Smooth muscle cell (in vitro differentiated cells): ENCODE data around the gene HMCES. TPM values are rescaled to one million over a fixed set of nuclear protein-coding genes. Genes with fewer than 3 reads are reported as not detected.

Source experiments
- DNase-seq: peaks from one replicate; lab custom pipeline; 2025; ENCODE audit not compliant: unreplicated experiment; lab: John Stamatoyannopoulos, UW
- H2AFZ ChIP-seq: fragments of 200-600 bp; sonication (generic); 2 replicates; pipeline ENCODE4 v1.6.0; 2016; ENCODE audit warnings: antibody characterized with exemption, low read depth, mild to moderate bottlenecking
- H3F3A ChIP-seq: fragments of 200-600 bp; sonication (generic); 2 replicates; pipeline ENCODE4 v1.6.0; 2017; ENCODE audit warnings: antibody characterized with exemption, low read depth
- H3K27ac ChIP-seq: fragments of 200-600 bp; sonication (generic); 2 replicates; pipeline ENCODE4 v1.5.1; 2016; ENCODE audit warnings: low read depth, mild to moderate bottlenecking
- H3K27me3 ChIP-seq: fragments of 200-600 bp; sonication (generic); 2 replicates; pipeline ENCODE4 v1.6.1; 2016; ENCODE audit warnings: low read depth, mild to moderate bottlenecking
- H3K36me3 ChIP-seq: fragments of 200-600 bp; sonication (generic); 2 replicates; pipeline ENCODE4 v1.5.1; 2016; ENCODE audit warnings: low read depth
- H3K4me1 ChIP-seq: fragments of 200-600 bp; sonication (generic); 2 replicates; pipeline ENCODE4 v1.5.1; 2016; ENCODE audit warnings: low read depth
- H3K4me2 ChIP-seq: fragments of 200-600 bp; sonication (generic); 2 replicates; pipeline ENCODE4 v1.6.0; 2016; ENCODE audit warnings: mild to moderate bottlenecking
- H3K4me3 ChIP-seq: fragments of 200-600 bp; sonication (generic); 2 replicates; pipeline ENCODE4 v1.5.1; 2016; ENCODE audit warnings: mild to moderate bottlenecking
- H3K79me2 ChIP-seq: fragments of 200-600 bp; sonication (generic); 2 replicates; pipeline ENCODE4 v1.6.0; 2016; ENCODE audit warnings: low read depth, mild to moderate bottlenecking
- H3K9ac ChIP-seq: fragments of 200-600 bp; sonication (generic); 2 replicates; pipeline ENCODE4 v1.6.0; 2016; ENCODE audit warnings: low read depth
- H3K9me3 ChIP-seq: fragments of 200-600 bp; sonication (generic); replicated peaks from 2 replicates; pipeline ENCODE4 v1.5.1; 2016; ENCODE audit warnings: low read depth
- H4K20me1 ChIP-seq: fragments of 200-600 bp; sonication (generic); 2 replicates; pipeline ENCODE4 v1.6.0; 2016; ENCODE audit warnings: low read depth
- WGBS: methylation state at CpG from one replicate; pipeline ENCODE4 v1.1.7; 2016; ENCODE audit warnings: low lambda C conversion rate; 5-methylcytosine and 5-hydroxymethylcytosine counted together
- polyA plus RNA-seq: library from polyadenylated mRNA; unstranded; fragments of >200 nt; fragmentation: Nextera tagmentation; extraction: Ambion mirVana; gene quantifications from 2 replicates; pipeline ENCODE4 v1.2.1, GENCODE V29; 2016
- total RNA-seq: library from RNA; depleted of rRNA; stranded (reverse); fragments of >200 nt; gene quantifications from 2 replicates; pipeline ENCODE4 v1.2.3, GENCODE V29; 2014
- TF ChIP-seq, protein P1 (sequence below): fragments of 200-600 bp; sonication (generic); IDR thresholded peaks from 2 replicates; pipeline ENCODE4 v1.5.1; 2017; ENCODE audit warnings: borderline replicate concordance, mild to moderate bottlenecking, antibody characterized with exemption; ENCODE audit not compliant: insufficient read depth, poor library complexity, severe bottlenecking

Gene HMCES
- total and polyA plus RNA-seq, 2 experiments from 2014 or later, result 15.2 to 25.0 TPM

DNA sequence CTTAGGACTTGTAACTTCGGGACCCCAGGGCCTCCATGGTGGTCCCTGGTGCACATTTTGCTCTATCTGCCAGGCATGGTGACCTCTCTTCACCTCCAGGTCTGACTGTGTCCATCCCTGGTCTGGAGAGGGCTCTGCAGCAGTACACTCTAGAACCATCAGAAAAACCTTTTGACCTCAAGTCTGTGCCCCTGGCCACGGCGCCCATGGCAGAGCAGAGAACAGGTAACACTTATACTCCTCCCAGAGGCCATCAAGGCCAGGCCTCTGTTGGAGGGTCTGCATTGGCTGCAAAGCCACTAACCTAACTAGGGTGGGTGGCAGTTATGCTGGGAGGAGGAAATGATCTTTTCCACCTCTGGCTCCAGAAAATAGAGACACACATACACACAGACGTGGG is 10.3 kb upstream of the HMCES start:
- H3K4me2 ChIP-seq, result no peak overlapping the region
- peaks cover 5% of the 10 kb centered on the region for H3K79me2 ChIP-seq
- WGBS, result 100% methylated on average over 4 of the region's 4 CpGs
- H3K9me3 ChIP-seq, result no peaks in the 10 kb centered on the region
- H3K27ac ChIP-seq, result no peak overlapping the region
- TF ChIP-seq, protein P1, sequence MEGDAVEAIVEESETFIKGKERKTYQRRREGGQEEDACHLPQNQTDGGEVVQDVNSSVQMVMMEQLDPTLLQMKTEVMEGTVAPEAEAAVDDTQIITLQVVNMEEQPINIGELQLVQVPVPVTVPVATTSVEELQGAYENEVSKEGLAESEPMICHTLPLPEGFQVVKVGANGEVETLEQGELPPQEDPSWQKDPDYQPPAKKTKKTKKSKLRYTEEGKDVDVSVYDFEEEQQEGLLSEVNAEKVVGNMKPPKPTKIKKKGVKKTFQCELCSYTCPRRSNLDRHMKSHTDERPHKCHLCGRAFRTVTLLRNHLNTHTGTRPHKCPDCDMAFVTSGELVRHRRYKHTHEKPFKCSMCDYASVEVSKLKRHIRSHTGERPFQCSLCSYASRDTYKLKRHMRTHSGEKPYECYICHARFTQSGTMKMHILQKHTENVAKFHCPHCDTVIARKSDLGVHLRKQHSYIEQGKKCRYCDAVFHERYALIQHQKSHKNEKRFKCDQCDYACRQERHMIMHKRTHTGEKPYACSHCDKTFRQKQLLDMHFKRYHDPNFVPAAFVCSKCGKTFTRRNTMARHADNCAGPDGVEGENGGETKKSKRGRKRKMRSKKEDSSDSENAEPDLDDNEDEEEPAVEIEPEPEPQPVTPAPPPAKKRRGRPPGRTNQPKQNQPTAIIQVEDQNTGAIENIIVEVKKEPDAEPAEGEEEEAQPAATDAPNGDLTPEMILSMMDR, result no peak
- peaks cover 31% of the 10 kb centered on the region for H3F3A ChIP-seq
- H3K4me3 ChIP-seq, result no peak overlapping the region
- no peak for DNase-seq
- H3K27me3 ChIP-seq, result no peaks in the 10 kb centered on the region
- H3K9ac ChIP-seq, result no peak overlapping the region
- no peaks in the 10 kb centered on the region for H3K4me1 ChIP-seq
- no peak overlapping the region for H2AFZ ChIP-seq
- H4K20me1 ChIP-seq, result peaks cover 93% of the 10 kb centered on the region
- H3K36me3 ChIP-seq, result peaks cover 31% of the 10 kb centered on the region

DNA sequence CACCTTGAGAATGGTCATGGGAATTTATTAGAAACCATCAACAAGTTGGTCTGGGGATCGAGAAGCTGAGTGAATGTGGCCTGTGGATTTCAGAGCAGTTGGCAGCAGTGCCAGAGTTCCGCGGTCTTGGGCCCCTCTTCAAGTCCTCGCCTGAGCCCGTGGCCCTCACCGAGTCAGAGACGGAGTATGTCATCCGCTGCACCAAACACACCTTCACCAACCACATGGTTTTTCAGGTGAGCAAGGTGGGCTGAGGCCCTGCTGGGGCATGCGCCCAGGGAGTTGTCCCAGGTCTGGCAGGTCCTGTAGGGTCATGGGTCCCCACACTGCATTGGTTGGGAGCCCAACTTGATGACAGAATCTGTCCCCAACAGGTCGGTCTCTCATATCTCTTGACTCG is 7.0 kb upstream of the HMCES start:
- TF ChIP-seq, protein P1, result no peak
- peaks cover 90% of the 10 kb centered on the region for H4K20me1 ChIP-seq
- no peak overlapping the region for H3K27ac ChIP-seq
- H3K27me3 ChIP-seq, result no peaks in the 10 kb centered on the region
- DNase-seq, result no peak
- no peak overlapping the region for H3K4me3 ChIP-seq
- H3K36me3 ChIP-seq, result peaks cover 36% of the 10 kb centered on the region
- H3F3A ChIP-seq, result peaks cover 38% of the 10 kb centered on the region
- no peak overlapping the region for H3K4me2 ChIP-seq
- peaks cover 5% of the 10 kb centered on the region for H3K79me2 ChIP-seq
- H3K9me3 ChIP-seq, result no peaks in the 10 kb centered on the region
- H3K4me1 ChIP-seq, result no peaks in the 10 kb centered on the region
- no peak overlapping the region for H3K9ac ChIP-seq
- H2AFZ ChIP-seq, result no peak overlapping the region
- 96% methylated on average over 11 of the region's 11 CpGs for WGBS

- no peaks in the 10 kb centered on the region for H3K27me3 ChIP-seq
- peaks cover 33% of the 10 kb centered on the region for H3F3A ChIP-seq
- H3K4me3 ChIP-seq, result no peak overlapping the region
- DNase-seq, result no peak
- peaks cover 55% of the 10 kb centered on the region for H4K20me1 ChIP-seq
- no peak overlapping the region for H3K9ac ChIP-seq
- peaks cover 20% of the 10 kb centered on the region for H3K36me3 ChIP-seq
- no peaks in the 10 kb centered on the region for H3K9me3 ChIP-seq
- no peak overlapping the region for H2AFZ ChIP-seq
- H3K79me2 ChIP-seq, result no peaks in the 10 kb centered on the region
- 93% methylated on average over 2 of the region's 2 CpGs for WGBS
- no peak overlapping the region for H3K4me2 ChIP-seq
- no peak overlapping the region for H3K27ac ChIP-seq
- peaks cover 13% of the 10 kb centered on the region for H3K4me1 ChIP-seq
- TF ChIP-seq, protein P1, result no peak
Observed at GRCh38 chr3:129276385-129276784, 2.3 kb upstream of the HMCES start.

DNA sequence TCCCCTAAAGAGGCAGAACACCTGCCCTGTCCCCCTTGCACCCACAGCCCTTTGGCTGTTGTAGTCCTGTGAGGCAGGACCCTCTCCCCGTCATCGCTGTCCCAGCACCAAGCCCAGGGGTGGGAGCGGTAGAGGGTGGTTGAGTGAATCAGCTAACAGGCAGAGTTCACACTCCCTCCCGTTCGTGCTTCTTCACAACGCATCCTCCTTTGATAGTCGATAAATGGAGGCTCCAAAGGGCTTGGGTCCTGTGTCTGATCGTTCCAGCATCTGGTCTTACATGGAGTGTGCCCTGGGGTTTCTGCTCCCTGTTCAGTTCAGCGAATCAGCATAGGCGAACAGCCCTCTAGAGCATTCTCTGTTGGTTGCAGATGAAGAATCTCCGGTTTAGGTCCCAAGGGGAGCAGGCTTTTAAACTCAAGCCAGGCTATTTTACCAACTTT is 820 bp upstream of the HMCES start:
- WGBS, result 75% methylated on average over 11 of the region's 11 CpGs
- no peak for DNase-seq
- peak overlapping the region; percentile 99 for H3K4me2 ChIP-seq
- H3K27me3 ChIP-seq, result no peaks in the 10 kb centered on the region
- peaks cover 31% of the 10 kb centered on the region for H3F3A ChIP-seq
- H3K27ac ChIP-seq, result peak overlapping the region; percentile 82
- H4K20me1 ChIP-seq, result peaks cover 43% of the 10 kb centered on the region
- H2AFZ ChIP-seq, result no peak overlapping the region
- H3K4me1 ChIP-seq, result peaks cover 13% of the 10 kb centered on the region
- peak overlapping the region; percentile 93 for H3K9ac ChIP-seq
- peak overlapping the region; percentile 65 for H3K4me3 ChIP-seq
- H3K9me3 ChIP-seq, result no peaks in the 10 kb centered on the region
- H3K79me2 ChIP-seq, result peaks cover 5% of the 10 kb centered on the region
- TF ChIP-seq, protein P1, result no peak
- H3K36me3 ChIP-seq, result peaks cover 20% of the 10 kb centered on the region
